Neural progenitor cell (in vitro differentiated cells): Measurements from ENCODE around the gene FGF4. TPM values are rescaled to one million over a fixed set of nuclear protein-coding genes. Genes with fewer than 3 reads are reported as not detected.

Experiments used
- DNase-seq: peaks from one replicate; pipeline ENCODE4 v3.0.0-alpha.2; 2016; ENCODE audit warnings: low spot score
- H2AFZ ChIP-seq: fragments of 200-600 bp; sonication (generic); replicated peaks from 2 replicates; pipeline ENCODE4 v1.6.1; 2016; ENCODE audit warnings: antibody characterized with exemption
- H3F3A ChIP-seq: fragments of 200-600 bp; sonication (generic); 2 replicates; pipeline ENCODE4 v1.6.1; 2016; ENCODE audit warnings: antibody characterized with exemption, low read depth
- H3K27ac ChIP-seq: fragments of 200-600 bp; sonication (generic); 2 replicates; pipeline ENCODE4 v1.5.1; 2016; ENCODE audit warnings: mild to moderate bottlenecking
- H3K27me3 ChIP-seq: fragments of 200-600 bp; sonication (generic); 2 replicates; pipeline ENCODE4 v1.6.1; 2016; ENCODE audit warnings: mild to moderate bottlenecking, moderate library complexity
- H3K36me3 ChIP-seq: fragments of 200-600 bp; sonication (generic); 2 replicates; pipeline ENCODE4 v1.5.1; 2016
- H3K4me1 ChIP-seq: fragments of 200-600 bp; sonication (generic); 2 replicates; pipeline ENCODE4 v1.6.1; 2016; ENCODE audit warnings: mixed run types
- H3K4me2 ChIP-seq: fragments of 200-600 bp; sonication (generic); 2 replicates; pipeline ENCODE4 v1.6.1; 2016
- H3K4me3 ChIP-seq: fragments of 200-600 bp; sonication (generic); 2 replicates; pipeline ENCODE4 v1.5.1; 2016
- H3K79me2 ChIP-seq: fragments of 200-600 bp; sonication (generic); 2 replicates; pipeline ENCODE4 v1.6.1; 2016; ENCODE audit warnings: low read depth
- H3K9ac ChIP-seq: fragments of 200-600 bp; sonication (generic); 2 replicates; pipeline ENCODE4 v1.6.1; 2016
- H3K9me3 ChIP-seq: fragments of 200-600 bp; sonication (generic); 2 replicates; pipeline ENCODE4 v1.5.1; 2016; ENCODE audit warnings: low read depth
- H4K20me1 ChIP-seq: fragments of 200-600 bp; sonication (generic); 2 replicates; pipeline ENCODE4 v1.6.1; 2016; ENCODE audit warnings: low read depth
- H3K27ac Mint-ChIP-seq: 3 replicates; pipeline ENCODE4 v1.8.0; 2021; ENCODE audit warnings: mixed read lengths
- H3K27me3 Mint-ChIP-seq: 2 replicates; pipeline ENCODE4 v1.8.0; 2022; ENCODE audit warnings: low read depth, mild to moderate bottlenecking, inconsistent platforms, moderate library complexity, mixed read lengths; ENCODE audit not compliant: insufficient read depth
- H3K36me3 Mint-ChIP-seq: 3 replicates; pipeline ENCODE4 v1.8.0; 2021; ENCODE audit warnings: mixed read lengths
- H3K4me1 Mint-ChIP-seq: 3 replicates; pipeline ENCODE4 v1.8.0; 2021; ENCODE audit warnings: mixed read lengths
- H3K4me3 Mint-ChIP-seq: 3 replicates; pipeline ENCODE4 v1.8.0; 2021; ENCODE audit warnings: mild to moderate bottlenecking, moderate library complexity, mixed read lengths
- H3K9me3 Mint-ChIP-seq: 3 replicates; pipeline ENCODE4 v1.8.0; 2020; ENCODE audit warnings: mixed read lengths
- CTCF ChIP-seq: fragments of 200-600 bp; sonication (generic); IDR thresholded peaks from 2 replicates; pipeline ENCODE4 v1.5.1; 2017; ENCODE audit warnings: antibody characterized with exemption, mild to moderate bottlenecking
- EZH2 ChIP-seq: fragments of 200-600 bp; sonication (generic); IDR thresholded peaks from 2 replicates; pipeline ENCODE4 v1.6.1; 2017; ENCODE audit warnings: antibody characterized with exemption, mild to moderate bottlenecking, moderate library complexity
- EZH2phosphoT487 ChIP-seq: fragments of 200-600 bp; sonication (generic); IDR thresholded peaks from 2 replicates; pipeline ENCODE4 v1.6.1; 2017; ENCODE audit warnings: antibody characterized with exemption
- total RNA-seq: library from RNA; depleted of rRNA; stranded (reverse); fragments of >200 nt; gene quantifications from 2 replicates; pipeline ENCODE4 v1.2.3, GENCODE V29; 2015; ENCODE audit warnings: low replicate concordance

FGF4 gene
- total RNA-seq, 1 donor from 2014 or later = 0.22 TPM

- H3K27me3 Mint-ChIP-seq = peaks cover 30% of the 10 kb centered on the region
- Histone ChIP-seq H3K27me3 (peaks cover 53% of the 10 kb centered on the region), H3K27ac (no peak overlapping the region), H3K36me3 (no peaks in the 10 kb centered on the region), H3K79me2 (no peaks in the 10 kb centered on the region), H3K9ac (no peak overlapping the region), H2AFZ (no peak overlapping the region), H3K4me1 (peaks cover 18% of the 10 kb centered on the region), H3F3A (peaks cover 3% of the 10 kb centered on the region), H3K9me3 (no peaks in the 10 kb centered on the region), H3K4me2 (no peak overlapping the region), H4K20me1 (peaks cover 11% of the 10 kb centered on the region), H3K4me3 (no peak overlapping the region)
- H3K9me3 Mint-ChIP-seq = no peaks in the 10 kb centered on the region
- H3K27ac Mint-ChIP-seq = no peak overlapping the region
- DNase-seq = no peak
- H3K4me1 Mint-ChIP-seq = peaks cover 10% of the 10 kb centered on the region
- no peak for TF ChIP-seq CTCF
- TF ChIP-seq EZH2 = no peak
- no peak for TF ChIP-seq EZH2phosphoT487
- H3K36me3 Mint-ChIP-seq = no peaks in the 10 kb centered on the region
- H3K4me3 Mint-ChIP-seq = no peak overlapping the region
Observed at GRCh38 chr11:69813839-69814238, 38.7 kb upstream of the FGF4 start.

- H3K4me3 Mint-ChIP-seq = no peak overlapping the region
- peaks cover 27% of the 10 kb centered on the region for H3K27me3 Mint-ChIP-seq
- Histone ChIP-seq H3K36me3 (no peaks in the 10 kb centered on the region), H3K9me3 (no peaks in the 10 kb centered on the region), H3K4me3 (no peak overlapping the region), H3K27ac (no peak overlapping the region), H3K79me2 (no peaks in the 10 kb centered on the region), H3F3A (no peaks in the 10 kb centered on the region), H2AFZ (no peak overlapping the region), H3K9ac (no peak overlapping the region), H3K4me2 (no peak overlapping the region), H3K4me1 (peaks cover 23% of the 10 kb centered on the region), H3K27me3 (peaks cover 45% of the 10 kb centered on the region), H4K20me1 (peaks cover 4% of the 10 kb centered on the region)
- no peak for DNase-seq
- TF ChIP-seq EZH2phosphoT487 = no peak
- TF ChIP-seq EZH2 = no peak
- no peak for TF ChIP-seq CTCF
- no peaks in the 10 kb centered on the region for H3K9me3 Mint-ChIP-seq
- peaks cover 17% of the 10 kb centered on the region for H3K4me1 Mint-ChIP-seq
- no peaks in the 10 kb centered on the region for H3K36me3 Mint-ChIP-seq
- H3K27ac Mint-ChIP-seq = no peak overlapping the region
Observed at GRCh38 chr11:69812946-69813345, 37.8 kb upstream of the FGF4 start.

GRCh38 chr11:69812256-69812655 is 37.1 kb upstream of the FGF4 start:
- no peaks in the 10 kb centered on the region for H3K9me3 ChIP-seq
- no peak for DNase-seq
- no peak overlapping the region for H3K4me2 ChIP-seq
- H3K4me1 ChIP-seq = peaks cover 17% of the 10 kb centered on the region
- H3K9me3 Mint-ChIP-seq = no peaks in the 10 kb centered on the region
- no peak overlapping the region for H3K9ac ChIP-seq
- H3K36me3 ChIP-seq = no peaks in the 10 kb centered on the region
- no peak overlapping the region for H3K27ac ChIP-seq
- H4K20me1 ChIP-seq = peaks cover 4% of the 10 kb centered on the region
- no peaks in the 10 kb centered on the region for H3F3A ChIP-seq
- H3K4me3 ChIP-seq = no peak overlapping the region
- H3K27me3 ChIP-seq = peaks cover 38% of the 10 kb centered on the region
- TF ChIP-seq EZH2 (no peak), CTCF (no peak), EZH2phosphoT487 (no peak)
- no peak overlapping the region for H3K27ac Mint-ChIP-seq
- no peaks in the 10 kb centered on the region for H3K79me2 ChIP-seq
- no peak overlapping the region for H3K4me3 Mint-ChIP-seq
- H3K27me3 Mint-ChIP-seq = peaks cover 27% of the 10 kb centered on the region
- peaks cover 17% of the 10 kb centered on the region for H3K4me1 Mint-ChIP-seq
- H2AFZ ChIP-seq = no peak overlapping the region
- no peaks in the 10 kb centered on the region for H3K36me3 Mint-ChIP-seq
